IMR-90 (cell line): Measurements from ENCODE around the gene KLHDC9. TPM values are rescaled to one million over a fixed set of nuclear protein-coding genes. Genes with fewer than 3 reads are reported as not detected.

Experiments
- ATAC-seq: fragments of 200-7000 bp; cut with Tn5 transposase; 2 replicates; pipeline ENCODE4 v1.9.1; 2020; ENCODE audit warnings: low read depth, mild to moderate bottlenecking, moderate library complexity
- BruUV-seq: library from RNA; stranded (reverse); fragments of 400-500 nt; replicated peaks from 2 replicates; lab custom pipeline; 2021; lab: Mats Ljungman, UMichigan
- CTCF ChIA-PET: fragments of 300-600 bp; formaldehyde crosslinking; extraction: SDS; loops from one replicate; lab custom pipeline; 2021; ENCODE audit warnings: antibody characterized with exemption; lab: Yijun Ruan, JAX
- POLR2A ChIA-PET: fragments of 300-600 bp; sonication (Branson Sonifier 250); formaldehyde crosslinking; loops from one replicate; lab custom pipeline; 2022; ENCODE audit warnings: antibody characterized with exemption; ENCODE audit not compliant: unreplicated experiment; lab: Charles Lee
- DNase-seq: peaks from one replicate; pipeline ENCODE4 v3.0.0; 2013
- H2AFZ ChIP-seq: replicated peaks from 2 replicates; pipeline ENCODE3; 2013; ENCODE audit warnings: low read length, mild to moderate bottlenecking; ENCODE audit not compliant: poor library complexity
- H2AK5ac ChIP-seq: 2 replicates; pipeline ENCODE4 v1.6.1; 2013; ENCODE audit warnings: low read depth, low read length, inconsistent platforms
- H2AK9ac ChIP-seq: replicated peaks from 2 replicates; pipeline ENCODE3; 2013; ENCODE audit warnings: mild to moderate bottlenecking, low read depth, low read length, moderate library complexity; ENCODE audit not compliant: poor library complexity
- H2BK120ac ChIP-seq: 2 replicates; pipeline ENCODE4 v1.6.1; 2013; ENCODE audit warnings: low read depth, low read length, inconsistent platforms
- H2BK15ac ChIP-seq: 3 replicates; pipeline ENCODE4 v1.6.1; 2013; ENCODE audit warnings: low read depth, low read length, inconsistent platforms
- H2BK20ac ChIP-seq: 2 replicates; pipeline ENCODE4 v1.6.1; 2013; ENCODE audit warnings: low read depth, mild to moderate bottlenecking, inconsistent platforms, low read length, moderate library complexity
- H2BK5ac ChIP-seq: 2 replicates; pipeline ENCODE4 v1.6.1; 2013; ENCODE audit warnings: mild to moderate bottlenecking, low read depth, low read length, inconsistent platforms; ENCODE audit not compliant: poor library complexity, severe bottlenecking
- H3K14ac ChIP-seq: replicated peaks from 2 replicates; pipeline ENCODE4 v1.6.1; 2013; ENCODE audit warnings: low read depth, low read length, inconsistent platforms
- H3K18ac ChIP-seq: 2 replicates; pipeline ENCODE4 v1.6.1; 2013; ENCODE audit warnings: low read depth, low read length, control low read depth
- H3K23ac ChIP-seq: 2 replicates; pipeline ENCODE4 v1.6.1; 2013; ENCODE audit warnings: low read depth, low read length, inconsistent platforms
- H3K27ac ChIP-seq: 2 replicates; pipeline ENCODE4 v1.5.1; 2013; ENCODE audit warnings: mild to moderate bottlenecking, control low read depth, low read length; ENCODE audit not compliant: insufficient read depth
- H3K27me3 ChIP-seq: 2 replicates; pipeline ENCODE4 v1.6.1; 2013; ENCODE audit warnings: low read length; ENCODE audit not compliant: control insufficient read depth, insufficient read depth
- H3K36me3 ChIP-seq: 2 replicates; pipeline ENCODE4 v1.6.1; 2013; ENCODE audit warnings: low read length, mixed read lengths; ENCODE audit not compliant: control insufficient read depth, insufficient read depth
- H3K4ac ChIP-seq: 2 replicates; pipeline ENCODE4 v1.6.1; 2013; ENCODE audit warnings: low read depth, low read length, inconsistent platforms
- H3K4me1 ChIP-seq: 2 replicates; pipeline ENCODE4 v1.6.1; 2013; ENCODE audit warnings: low read length, mixed read lengths; ENCODE audit not compliant: control insufficient read depth, insufficient read depth
- H3K4me2 ChIP-seq: 2 replicates; pipeline ENCODE4 v1.6.1; 2013; ENCODE audit warnings: low read depth, mild to moderate bottlenecking, control low read depth, low read length, moderate library complexity
- H3K4me3 ChIP-seq: 2 replicates; pipeline ENCODE4 v1.5.1; 2013; ENCODE audit warnings: low read depth, mild to moderate bottlenecking, control low read depth, low read length, moderate library complexity; ENCODE audit not compliant: insufficient read depth
- H3K56ac ChIP-seq: 2 replicates; pipeline ENCODE4 v1.6.1; 2013; ENCODE audit warnings: low read length, inconsistent platforms; ENCODE audit not compliant: insufficient read depth; ENCODE audit errors: extremely low read depth
- H3K79me1 ChIP-seq, 2 experiments: 2 replicates each; pipeline ENCODE4 v1.6.1; 2013; ENCODE audit warnings: low read length in 2 of 2, inconsistent platforms in 1 of 2, low read depth in 1 of 2
- H3K9ac ChIP-seq: 2 replicates; pipeline ENCODE4 v1.6.1; 2013; ENCODE audit warnings: low read depth, low read length, control low read depth
- H3K9me1 ChIP-seq: 2 replicates; pipeline ENCODE4 v1.6.1; 2013; ENCODE audit warnings: low read length, inconsistent platforms; ENCODE audit not compliant: insufficient read depth
- H3K9me3 ChIP-seq: 2 replicates; pipeline ENCODE4 v1.6.1; 2013; ENCODE audit warnings: low read length; ENCODE audit not compliant: control insufficient read depth, insufficient read depth
- H4K20me1 ChIP-seq: 2 replicates; pipeline ENCODE4 v1.6.1; 2013; ENCODE audit warnings: low read length, inconsistent platforms; ENCODE audit not compliant: insufficient read depth
- H4K5ac ChIP-seq: 2 replicates; pipeline ENCODE4 v1.6.1; 2013; ENCODE audit warnings: mild to moderate bottlenecking, low read depth, low read length, control low read depth
- H4K8ac ChIP-seq, 2 experiments: 2 replicates each; pipeline ENCODE4 v1.6.1; 2013; ENCODE audit warnings: low read depth in 2 of 2, low read length in 2 of 2, control low read depth in 1 of 2, inconsistent platforms in 1 of 2
- H4K91ac ChIP-seq: 2 replicates; pipeline ENCODE4 v1.6.1; 2013; ENCODE audit warnings: low read depth, low read length, inconsistent platforms; ENCODE audit not compliant: insufficient read depth
- CEBPB ChIP-seq: IDR thresholded peaks from 2 replicates; pipeline ENCODE4 v1.6.1; 2012; ENCODE audit warnings: low read depth, low read length, improper control_type of control experiment
- CHD1 ChIP-seq: IDR thresholded peaks from 2 replicates; pipeline ENCODE4 v1.6.1; 2012; ENCODE audit warnings: low read depth, low read length, improper control_type of control experiment
- FOS ChIP-seq: fragments of 150-350 bp; IDR thresholded peaks from 2 replicates; pipeline ENCODE4 v1.6.1; 2016; ENCODE audit warnings: low read depth, low read length
- RAD21 ChIP-seq: IDR thresholded peaks from 2 replicates; pipeline ENCODE4 v1.6.1; 2012; ENCODE audit warnings: low read length, improper control_type of control experiment
- RCOR1 ChIP-seq: IDR thresholded peaks from 2 replicates; pipeline ENCODE4 v1.6.1; 2012; ENCODE audit warnings: mild to moderate bottlenecking, low read length, improper control_type of control experiment; ENCODE audit not compliant: insufficient replicate concordance
- WGBS, 2 experiments: methylation state at CpG; one replicate each; pipeline versions ENCODE4 v1.1.5 to v1.1.7; 2013; ENCODE audit warnings: missing lambda C conversion rate in 2 of 2; ENCODE audit not compliant: insufficient read length in 1 of 2; ENCODE audit errors: extremely low coverage in 2 of 2; 5-methylcytosine and 5-hydroxymethylcytosine counted together
- dilution Hi-C: fragments of 300-500 bp; cut with HindIII; formaldehyde crosslinking; loops from one replicate; pipeline ENCODE4 v1.14.3; 2018; ENCODE audit warnings: low sequenced_read_pairs; ENCODE audit not compliant: unreplicated experiment
- in situ Hi-C: fragments of 300-500 bp; cut with MboI; formaldehyde crosslinking; loops from 3 replicates; pipeline ENCODE4 v1.14.3; 2019; ENCODE audit warnings: low sequenced_read_pairs, inconsistent platforms, mixed read lengths
- intact Hi-C: fragments of 100-400 bp; cut with micrococcal nuclease; formaldehyde crosslinking; loops from 2 replicates; pipeline ENCODE4 v1.10.0; 2022
- polyA plus RNA-seq, 3 experiments: library from polyadenylated mRNA; depleted of rRNA; stranded (reverse); fragments of >200 nt; gene quantifications; 2 replicates each; pipeline ENCODE4 v1.2.3, GENCODE V29; 2012; ENCODE audit warnings: low replicate concordance in 1 of 3
- total RNA-seq: library from RNA; depleted of rRNA; stranded (reverse); fragments of >200 nt; gene quantifications from 2 replicates; pipeline ENCODE4 v1.2.3, GENCODE V29; 2012

Gene KLHDC9
- total and polyA plus RNA-seq, 2 of the 4 experiments (the other 2 are of a cell fraction) = 0.18 to 0.70 TPM

- TF ChIP-seq RAD21 (no peak), CEBPB (no peak), RCOR1 (no peak), FOS (no peak), CHD1 (no peak)
- no peak overlapping the region for H3K18ac ChIP-seq
- H3K4me3 ChIP-seq = no peak overlapping the region
- H2AK5ac ChIP-seq = no peak overlapping the region
- no peak overlapping the region for H2AK9ac ChIP-seq
- peaks cover 6% of the 10 kb centered on the region for H3K36me3 ChIP-seq
- CTCF ChIA-PET = no interaction called here
- no peak overlapping the region for H3K9ac ChIP-seq
- H3K79me1 ChIP-seq = peaks cover 17 to 80% of the 10 kb centered on the region in 2 experiments
- intact Hi-C loops (no loop called here), dilution Hi-C loops (no loop called here), in situ Hi-C loops (no loop called here)
- POLR2A ChIA-PET = no interaction called here
- H2BK20ac ChIP-seq = no peak overlapping the region
- H4K91ac ChIP-seq = no peak overlapping the region
- DNase-seq (no peak), ATAC-seq (no peak)
- H3K4me1 ChIP-seq = peaks cover 7% of the 10 kb centered on the region
- 100% methylated on average over 1 of the region's 1 CpG; no CpG with 5 or more reads in 1 of the 2 experiments for WGBS, 2 experiments
- H4K20me1 ChIP-seq = peaks cover 51% of the 10 kb centered on the region
- H2BK15ac ChIP-seq = no peak overlapping the region
- no peak overlapping the region for H2AFZ ChIP-seq
- no TSS peak for BruUV-seq
- H3K27ac ChIP-seq = no peak overlapping the region
- no peaks in the 10 kb centered on the region for H3K9me3 ChIP-seq
- H4K8ac ChIP-seq = no peak overlapping the region
- H3K27me3 ChIP-seq = no peaks in the 10 kb centered on the region
- no peak overlapping the region for H2BK120ac ChIP-seq
- no peak overlapping the region; the same call in 1 of the 2 replicates for H3K4ac ChIP-seq
- H3K4me2 ChIP-seq = no peak overlapping the region
- peak overlapping the region; percentile 65; the same call in 1 of the 2 replicates for H3K23ac ChIP-seq
- peaks cover 21% of the 10 kb centered on the region for H3K9me1 ChIP-seq
- no peak overlapping the region for H3K56ac ChIP-seq
- H3K14ac ChIP-seq = no peak overlapping the region
- H4K5ac ChIP-seq = no peak overlapping the region
- peak overlapping the region; percentile 46 for H2BK5ac ChIP-seq
Observed at GRCh38 chr1:161113915-161114314, 15.8 kb downstream of the KLHDC9 start.
